DND-41 (cell line): ENCODE results near the gene MANF.

Source experiments
- EZH2 ChIP-seq: IDR thresholded peaks from 3 replicates; pipeline ENCODE4 v1.6.1; 2012; ENCODE audit warnings: borderline replicate concordance, low read depth, mild to moderate bottlenecking, moderate library complexity, low read length, inconsistent platforms; ENCODE audit not compliant: severe bottlenecking
- TF ChIP-seq, protein P1 (sequence below): IDR thresholded peaks from 2 replicates; pipeline ENCODE4 v1.5.1; 2012; ENCODE audit warnings: borderline replicate concordance, low read length, moderate library complexity, mild to moderate bottlenecking; ENCODE audit not compliant: poor library complexity, severe bottlenecking; ENCODE audit errors: extremely low read depth

DNA sequence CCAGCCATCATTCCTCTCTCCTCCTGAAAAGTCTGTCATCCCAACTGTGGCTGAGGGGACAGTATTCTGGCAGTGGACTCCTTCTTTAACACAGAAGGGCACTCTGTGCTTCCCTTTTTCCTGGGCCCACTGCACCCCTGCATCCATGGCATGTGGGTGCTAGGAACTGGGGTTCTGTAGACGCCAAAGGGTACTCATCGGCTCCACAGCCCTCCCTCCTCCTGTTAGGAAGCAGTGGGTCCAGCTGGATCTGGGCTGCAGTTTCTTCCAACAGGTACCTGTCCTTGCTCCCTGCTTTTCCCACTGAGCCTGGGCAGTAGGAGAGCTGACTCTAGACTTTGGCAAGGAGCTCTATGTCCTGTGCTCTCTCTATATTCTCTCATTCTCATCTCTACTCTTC is 6.4 kb upstream of the MANF start:
- TF ChIP-seq, protein P1, sequence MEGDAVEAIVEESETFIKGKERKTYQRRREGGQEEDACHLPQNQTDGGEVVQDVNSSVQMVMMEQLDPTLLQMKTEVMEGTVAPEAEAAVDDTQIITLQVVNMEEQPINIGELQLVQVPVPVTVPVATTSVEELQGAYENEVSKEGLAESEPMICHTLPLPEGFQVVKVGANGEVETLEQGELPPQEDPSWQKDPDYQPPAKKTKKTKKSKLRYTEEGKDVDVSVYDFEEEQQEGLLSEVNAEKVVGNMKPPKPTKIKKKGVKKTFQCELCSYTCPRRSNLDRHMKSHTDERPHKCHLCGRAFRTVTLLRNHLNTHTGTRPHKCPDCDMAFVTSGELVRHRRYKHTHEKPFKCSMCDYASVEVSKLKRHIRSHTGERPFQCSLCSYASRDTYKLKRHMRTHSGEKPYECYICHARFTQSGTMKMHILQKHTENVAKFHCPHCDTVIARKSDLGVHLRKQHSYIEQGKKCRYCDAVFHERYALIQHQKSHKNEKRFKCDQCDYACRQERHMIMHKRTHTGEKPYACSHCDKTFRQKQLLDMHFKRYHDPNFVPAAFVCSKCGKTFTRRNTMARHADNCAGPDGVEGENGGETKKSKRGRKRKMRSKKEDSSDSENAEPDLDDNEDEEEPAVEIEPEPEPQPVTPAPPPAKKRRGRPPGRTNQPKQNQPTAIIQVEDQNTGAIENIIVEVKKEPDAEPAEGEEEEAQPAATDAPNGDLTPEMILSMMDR, result no peak
- no peak for TF ChIP-seq EZH2
